H1 (cell line): ENCODE results near the gene TMEM63A. TPM values are rescaled to one million over a fixed set of nuclear protein-coding genes. Genes with fewer than 3 reads are reported as not detected.
A peak's percentile ranks its signal among the peaks of the same experiment; 100 is the strongest.

Source experiments
- CTCF ChIA-PET: fragments of 300-600 bp; sonication (Branson Sonifier 250); formaldehyde crosslinking; loops from one replicate; lab custom pipeline; 2021; ENCODE audit not compliant: partially characterized antibody; lab: Charles Lee
- POLR2A ChIA-PET: fragments of 300-600 bp; sonication (Branson Sonifier 250); formaldehyde crosslinking; loops from one replicate; lab custom pipeline; 2021; ENCODE audit warnings: inconsistent platforms; ENCODE audit not compliant: partially characterized antibody; lab: Charles Lee
- DNase-seq, 2 experiments: peaks; one replicate each; pipeline versions ENCODE4 v3.0.0 to v3.0.0-alpha.2; 2010 to 2022; ENCODE audit warnings: low spot score in 2 of 2, low read depth in 1 of 2, mixed read lengths in 1 of 2
- FAIRE-seq: peaks from 2 replicates; lab custom pipeline; 2011; peaks lifted over from hg19 to GRCh38; lab: Jason Lieb, UNC
- H2AFZ ChIP-seq: 2 replicates; pipeline ENCODE4 v1.8.1; 2012; ENCODE audit warnings: low read length, inconsistent platforms
- H2AK5ac ChIP-seq: 2 replicates; pipeline ENCODE4 v1.6.1; 2013; ENCODE audit warnings: low read depth, low read length
- H2BK120ac ChIP-seq: replicated peaks from 2 replicates; pipeline ENCODE3; 2013; ENCODE audit warnings: low read depth, low read length, inconsistent platforms
- H2BK12ac ChIP-seq: 2 replicates; pipeline ENCODE4 v1.6.1; 2013; ENCODE audit warnings: low read depth, low read length
- H2BK15ac ChIP-seq: 2 replicates; pipeline ENCODE4 v1.6.1; 2013; ENCODE audit warnings: low read length
- H2BK20ac ChIP-seq: 2 replicates; pipeline ENCODE4 v1.6.1; 2013; ENCODE audit warnings: low read length
- H2BK5ac ChIP-seq: 2 replicates; pipeline ENCODE4 v1.6.1; 2013; ENCODE audit warnings: low read depth, low read length
- H3K14ac ChIP-seq: 2 replicates; pipeline ENCODE4 v1.6.1; 2013; ENCODE audit warnings: inconsistent platforms; ENCODE audit not compliant: insufficient read length
- H3K18ac ChIP-seq: 2 replicates; pipeline ENCODE4 v1.6.1; 2013; ENCODE audit warnings: low read length; ENCODE audit errors: extremely low read depth
- H3K23ac ChIP-seq: 2 replicates; pipeline ENCODE4 v1.6.1; 2013; ENCODE audit warnings: inconsistent platforms; ENCODE audit not compliant: insufficient read length
- H3K23me2 ChIP-seq: 2 replicates; pipeline ENCODE4 v1.6.1; 2013; ENCODE audit warnings: low read depth, low read length
- H3K27ac ChIP-seq: 2 replicates; pipeline ENCODE4 v1.6.1; 2011; ENCODE audit warnings: low read depth, low read length, inconsistent platforms
- H3K27me3 ChIP-seq, 4 experiments: replicated peaks in 1 of 4; 1 replicate in 1 of 4; 2 replicates in 3 of 4; pipeline versions ENCODE4 v1.6.1 to v1.8.1; 2011 to 2013; ENCODE audit warnings: low read length in 3 of 4, mild to moderate bottlenecking in 3 of 4, inconsistent platforms in 2 of 4, mixed read lengths in 2 of 4, moderate library complexity in 1 of 4; ENCODE audit not compliant: control insufficient read depth in 3 of 4, insufficient read depth in 3 of 4; ENCODE audit errors: extremely low read depth in 1 of 4
- H3K36me3 ChIP-seq, 4 experiments: 2 replicates each; pipeline versions ENCODE4 v1.6.1 to v1.8.1; 2011 to 2013; ENCODE audit warnings: mild to moderate bottlenecking in 4 of 4, low read length in 3 of 4, moderate library complexity in 2 of 4, control low read depth in 1 of 4, inconsistent platforms in 1 of 4; ENCODE audit not compliant: insufficient read depth in 4 of 4, control insufficient read depth in 2 of 4
- H3K4ac ChIP-seq: replicated peaks from 2 replicates; pipeline ENCODE3; 2013; ENCODE audit warnings: low read length, low read depth, mixed read lengths, inconsistent platforms; ENCODE audit not compliant: insufficient read length
- H3K4me1 ChIP-seq, 4 experiments: replicated peaks in 1 of 4; 1 replicate in 1 of 4; 2 replicates in 3 of 4; pipeline versions ENCODE4 v1.6.1 to v1.8.1; 2011 to 2013; ENCODE audit warnings: low read length in 3 of 4, inconsistent platforms in 2 of 4, mixed read lengths in 1 of 4; ENCODE audit not compliant: insufficient read depth in 4 of 4, control insufficient read depth in 3 of 4
- H3K4me2 ChIP-seq, 2 experiments: 2 replicates each; pipeline versions ENCODE4 v1.6.1 to v1.8.1; 2011 to 2013; ENCODE audit warnings: low read depth in 2 of 2, low read length in 2 of 2, control low read depth in 1 of 2, inconsistent platforms in 1 of 2, mild to moderate bottlenecking in 1 of 2; ENCODE audit not compliant: insufficient read depth in 1 of 2
- H3K4me3 ChIP-seq, 4 experiments: fragments of 200-600, 300-600 bp in 1 of 4; sonication (generic), shearing (Covaris generic), sonication (Bioruptor Twin) in 1 of 4; 2 replicates each; pipeline versions ENCODE4 v1.5.1 to v1.8.1; 2011 to 2016; ENCODE audit warnings: low read length in 4 of 4, low read depth in 3 of 4, control low read depth in 2 of 4, inconsistent platforms in 2 of 4, mild to moderate bottlenecking in 2 of 4, mixed read lengths in 1 of 4, moderate library complexity in 1 of 4; ENCODE audit not compliant: insufficient read depth in 2 of 4; ENCODE audit errors: extremely low read depth in 1 of 4
- H3K56ac ChIP-seq: replicated peaks from 2 replicates; pipeline ENCODE3; 2013; ENCODE audit warnings: low read depth, mild to moderate bottlenecking, mixed read lengths, low read length, inconsistent platforms; ENCODE audit not compliant: insufficient read length
- H3K79me1 ChIP-seq: 2 replicates; pipeline ENCODE4 v1.6.1; 2013; ENCODE audit warnings: low read depth, low read length, control low read depth
- H3K79me2 ChIP-seq, 2 experiments: 2 replicates each; pipeline versions ENCODE4 v1.6.1 to v1.8.1; 2012 to 2013; ENCODE audit warnings: low read length in 2 of 2, mild to moderate bottlenecking in 2 of 2, inconsistent platforms in 1 of 2; ENCODE audit not compliant: insufficient read depth in 2 of 2, control insufficient read depth in 1 of 2
- H3K9ac ChIP-seq, 4 experiments: replicated peaks in 1 of 4; 1 replicate in 1 of 4; 2 replicates in 3 of 4; pipeline versions ENCODE4 v1.6.1 to v1.8.1; 2011 to 2013; ENCODE audit warnings: low read depth in 3 of 4, low read length in 3 of 4, control low read depth in 2 of 4, mild to moderate bottlenecking in 2 of 4, moderate library complexity in 2 of 4, inconsistent platforms in 1 of 4; ENCODE audit errors: extremely low read depth in 1 of 4
- H3K9me3 ChIP-seq, 2 experiments: 2 replicates each; pipeline versions ENCODE4 v1.6.1 to v1.8.1; 2012 to 2013; ENCODE audit warnings: mild to moderate bottlenecking in 2 of 2, moderate library complexity in 2 of 2, control low read depth in 1 of 2, inconsistent platforms in 1 of 2, low read depth in 1 of 2, low read length in 1 of 2, mixed read lengths in 1 of 2; ENCODE audit not compliant: insufficient read depth in 2 of 2
- H4K20me1 ChIP-seq, 2 experiments: replicated peaks in 1 of 2; 2 replicates each; pipeline versions ENCODE3 to v1.8.1; 2011 to 2013; ENCODE audit warnings: inconsistent platforms in 2 of 2, low read length in 2 of 2, mild to moderate bottlenecking in 1 of 2; ENCODE audit not compliant: insufficient read depth in 2 of 2, control insufficient read depth in 1 of 2
- H4K5ac ChIP-seq: 2 replicates; pipeline ENCODE4 v1.6.1; 2013; ENCODE audit warnings: low read length, low read depth, mixed read lengths, inconsistent platforms; ENCODE audit not compliant: insufficient read length
- H4K8ac ChIP-seq: 2 replicates; pipeline ENCODE4 v1.8.0; 2013; ENCODE audit warnings: mild to moderate bottlenecking, moderate library complexity, low read length, inconsistent platforms; ENCODE audit not compliant: insufficient read depth; ENCODE audit errors: extremely low read depth
- H4K91ac ChIP-seq: replicated peaks from 2 replicates; pipeline ENCODE3; 2013; ENCODE audit warnings: low read length, mixed read lengths, inconsistent platforms; ENCODE audit not compliant: insufficient read length
- GABPA ChIP-seq: IDR thresholded peaks from 2 replicates; pipeline ENCODE4 v1.6.1; 2011; ENCODE audit warnings: mild to moderate bottlenecking, low read length, moderate library complexity, borderline replicate concordance; ENCODE audit not compliant: insufficient read depth
- KDM1A ChIP-seq: fragments of 200-600, 300-600 bp; sonication (generic); IDR thresholded peaks from 2 replicates; pipeline ENCODE4 v1.7.1; 2016; ENCODE audit warnings: mild to moderate bottlenecking, low read length, borderline replicate concordance
- PHF8 ChIP-seq: fragments of 200-600 bp; sonication (generic); conservative IDR thresholded peaks from 2 replicates; pipeline ENCODE4 v1.7.1; 2012; ENCODE audit warnings: low read depth, mild to moderate bottlenecking, inconsistent platforms, low read length, moderate library complexity
- POU5F1 ChIP-seq: IDR thresholded peaks from 2 replicates; pipeline ENCODE4 v1.6.1; 2011; ENCODE audit warnings: low read depth, mild to moderate bottlenecking, low read length, moderate library complexity
- RXRA ChIP-seq: IDR thresholded peaks from 2 replicates; pipeline ENCODE4 v1.6.1; 2011; ENCODE audit warnings: low read depth, mild to moderate bottlenecking, low read length, moderate library complexity; ENCODE audit not compliant: insufficient read depth
- SP1 ChIP-seq: IDR thresholded peaks from 2 replicates; pipeline ENCODE4 v1.6.1; 2011; ENCODE audit warnings: low read depth, low read length
- TBP ChIP-seq: IDR thresholded peaks from 2 replicates; pipeline ENCODE4 v1.6.1; 2011; ENCODE audit warnings: low read depth, low read length, improper control_type of control experiment
- TEAD4 ChIP-seq: IDR thresholded peaks from 2 replicates; pipeline ENCODE4 v1.6.1; 2012; ENCODE audit warnings: low read depth, low read length, inconsistent platforms, mixed read lengths
- WGBS, 2 experiments: shearing (Covaris generic) in 1 of 2; methylation state at CpG; one replicate each; pipeline versions ENCODE4 v1.1.6 to v1.1.7; 2013 to 2015; ENCODE audit warnings: low lambda C conversion rate in 2 of 2, mixed read lengths in 2 of 2, inconsistent platforms in 1 of 2, low coverage in 1 of 2, missing lambda C conversion rate in 1 of 2; ENCODE audit not compliant: insufficient replicate concordance in 2 of 2, insufficient coverage in 1 of 2, insufficient read length in 1 of 2; ENCODE audit errors: extremely low coverage in 1 of 2, missing lambda C conversion rate in 1 of 2; 5-methylcytosine and 5-hydroxymethylcytosine counted together
- long read RNA-seq, 2 experiments: library from RNA in 1 of 2; library from capped mRNA in 1 of 2; stranded (forward); transcript quantifications; one replicate each; pipeline ENCODE4 v2.0.0, GENCODE V29; 2021; ENCODE audit warnings: inconsistent platforms in 1 of 2
- polyA minus RNA-seq, 3 experiments: library from RNA; depleted of rRNA, polyadenylated mRNA; stranded (reverse); fragments of >200 nt; gene quantifications; 1 replicate in 2 of 3; 2 replicates in 1 of 3; pipeline ENCODE4 v1.2.3, GENCODE V29; 2011
- polyA plus RNA-seq, 7 experiments: library from polyadenylated mRNA; depleted of rRNA in 3 of 7; stranded (reverse) in 5 of 7; unstranded in 2 of 7; fragments of >200 nt in 5 of 7; fragments of 200-250 nt in 2 of 7; gene quantifications; 1 replicate in 5 of 7; 2 replicates in 1 of 7; 4 replicates in 1 of 7; pipeline versions ENCODE4 v1.2.1 to v1.2.3, GENCODE V29; 2011 to 2013; ENCODE audit warnings: missing spikeins in 2 of 7, mixed read lengths in 2 of 7
- total RNA-seq: library from RNA; stranded (reverse); fragmentation: NEBNext Ultra II Directional; extraction: Animal tissue kit (Norgen Biotek cat#: 25700); gene quantifications from 2 replicates; pipeline ENCODE4 v1.2.1, GENCODE V29; 2021

The TMEM63A gene
- total RNA-seq: 41.2 and 55.4 TPM in 2 replicates
- polyA plus RNA-seq (2011; rRNA removed): 26.1 and 38.5 TPM in 2 replicates
- polyA plus RNA-seq (2011; cell fraction: cytosol; rRNA removed): 28.6 TPM
- 210 TPM for polyA plus RNA-seq (2011; cell fraction: nucleus; rRNA removed)
- polyA plus RNA-seq (2012, experiment 1 of 2): 25.5 to 31.0 TPM (median 28.0 TPM) in 4 replicates
- polyA plus RNA-seq (2012, experiment 2 of 2): 17.4 TPM
- 90.4 TPM for polyA plus RNA-seq (2013, experiment 1 of 2)
- 88.5 TPM for polyA plus RNA-seq (2013, experiment 2 of 2)
- 42.6 and 57.5 TPM in 2 replicates for polyA minus RNA-seq (2011; rRNA and poly(A)+ RNA removed)
- polyA minus RNA-seq (2011; cell fraction: cytosol; rRNA and poly(A)+ RNA removed): 21.2 TPM
- polyA minus RNA-seq (2011; cell fraction: nucleus; rRNA and poly(A)+ RNA removed): 70.6 TPM
- long read RNA-seq, experiment 1, partial matches to known transcripts: 7 of 17 reads
- long read RNA-seq, experiment 1, other reads (novel, unspliced or antisense): 6 of 17 reads
- long read RNA-seq, experiment 2, full-length matches to known transcripts: 3 of 5 reads
- long read RNA-seq, experiment 2, partial matches to known transcripts: 0 of 5 reads
- long read RNA-seq, experiment 2, other reads (novel, unspliced or antisense): 2 of 5 reads

DNA sequence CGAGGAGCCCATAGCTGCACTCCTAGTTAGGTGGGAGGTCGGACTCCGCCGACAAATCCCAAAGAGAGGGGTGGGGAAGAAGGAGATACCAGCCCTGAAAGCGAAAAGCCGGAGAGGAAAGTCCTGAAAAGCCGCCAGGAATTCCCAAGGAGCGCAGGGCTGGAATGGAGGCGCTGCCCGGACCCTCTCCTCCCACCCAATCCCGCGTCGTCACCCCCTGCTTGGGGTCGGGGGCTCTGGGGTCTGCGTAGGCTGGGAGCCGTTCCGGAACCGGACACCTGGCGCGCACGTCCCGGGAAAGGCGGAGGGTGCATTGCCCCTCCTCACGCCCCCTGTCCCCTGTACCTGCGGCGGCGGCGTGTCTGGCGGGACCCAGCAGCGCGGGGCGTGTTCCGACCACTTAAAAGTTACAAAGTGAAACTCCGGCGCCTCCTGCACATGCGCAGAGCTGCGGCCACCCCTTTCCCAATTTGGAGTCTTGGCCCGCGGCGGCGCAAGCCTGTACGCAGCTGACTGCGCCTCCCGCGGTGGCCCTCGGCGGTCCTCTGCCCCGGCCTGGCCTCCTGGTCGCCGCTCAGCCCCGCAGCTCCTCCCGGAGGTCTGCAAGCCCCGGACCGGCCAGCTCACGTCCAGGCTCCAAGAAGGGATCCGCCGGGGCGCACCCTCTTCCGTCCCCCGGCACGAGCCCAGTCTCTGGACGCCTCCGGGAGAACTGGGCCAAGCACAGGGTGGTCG, at the start of gene TMEM63A:
Gene TMEM63A (minus strand): TSS at position 422 of the 735 bp plus-strand sequence. CDS start 4,800 bp downstream, outside the sequence.
- Histone ChIP-seq H3K79me2 (peaks cover 0 to 13% of the 10 kb centered on the region in 2 experiments; a peak in 2 of 4 replicates), H3K79me1 (peaks cover 13% of the 10 kb centered on the region; the same call in 1 of the 2 replicates), H3K56ac (peak within 1 kb of the TSS; percentile 81), H2BK120ac (no peak within 1 kb of the TSS), H3K23ac (no peak within 1 kb of the TSS), H2AFZ (peak within 1 kb of the TSS; percentile 46; the same call in 1 of the 2 replicates), H4K20me1 (peaks cover 2 to 10% of the 10 kb centered on the region in 2 experiments), H4K8ac (peak within 1 kb of the TSS; percentile 82), H2BK12ac (peak within 1 kb of the TSS; percentile 50; the same call in 1 of the 2 replicates), H3K18ac (peak within 1 kb of the TSS; percentile 83), H3K9ac (peak within 1 kb of the TSS; percentile 23 to 56 (median 52); a peak in 6 of 7 replicates), H3K23me2 (peaks cover 9% of the 10 kb centered on the region; the same call in 1 of the 2 replicates), H3K4me2 (peak within 1 kb of the TSS; percentile 76 to 90), H4K91ac (peak within 1 kb of the TSS; percentile 77), H2BK15ac (peak within 1 kb of the TSS; percentile 93; the same call in 1 of the 2 replicates), H3K9me3 (no peaks in the 10 kb centered on the region), H2BK20ac (0 out of 2 replicates have a peak within 1 kb of the TSS, but pooled peaks have one; percentile 40), H3K27ac (peak within 1 kb of the TSS; percentile 16; the same call in 1 of the 2 replicates), H3K4ac (peak within 1 kb of the TSS; percentile 91), H3K36me3 (no peaks in the 10 kb centered on the region; a peak in 1 of 8 replicates), H2BK5ac (peak within 1 kb of the TSS; percentile 75), H3K27me3 (peaks cover 0 to 15% (median 7%) of the 10 kb centered on the region in 4 experiments; a peak in 4 of 7 replicates), H3K4me3 (peak within 1 kb of the TSS; percentile 53 to 92 (median 78)), H3K14ac (no peak within 1 kb of the TSS), H4K5ac (peak within 1 kb of the TSS; percentile 62), H3K4me1 (peaks cover 9 to 22% (median 16%) of the 10 kb centered on the region in 4 experiments), H2AK5ac (no peak within 1 kb of the TSS)
- DNase-seq (peak; percentile 75 to 96), FAIRE-seq (no peak)
- ChIA-PET POLR2A (interaction anchor here (0.7 to 4.9 kb wide), 20 partner anchors 9 to 229 kb away, joined by 3 to 63 read pairs (median 4); partner anchors contain the start of genes ENAH, LEFTY1, LEFTY2 and PYCR2), CTCF (interaction anchor here (0.6 to 21.3 kb wide), 24 partner anchors 9 to 407 kb away, joined by 3 to 406 read pairs (median 4); partner anchors contain the start of gene SRP9)
- WGBS, 2 experiments: 2% methylated on average over 43 of the region's 64 CpGs; no CpG with 5 or more reads in 1 of the 2 experiments
- TF ChIP-seq RXRA (no peak), KDM1A (no peak), SP1 (no peak), GABPA (no peak), TEAD4 (0 out of 2 replicates have a peak, but pooled peaks have one; percentile 24), POU5F1 (no peak), PHF8 (peak; percentile 13; the same call in 1 of the 2 replicates), TBP (no peak; the same call in 1 of the 2 replicates)
